Measurements from ENCODE around the gene MTG2. TPM values are rescaled to one million over a fixed set of nuclear protein-coding genes. Genes with fewer than 3 reads are reported as not detected.

Gene MTG2
- total and polyA plus RNA-seq, 2 of the 13 experiments (the other 11 are each of a cell fraction or from before 2014, with no cell fraction given), result 20.4 to 37.8 TPM

GRCh38 chr20:62240020-62240685 lies 57.3 kb downstream of the MTG2 start:
- Histone ChIP-seq H3K4me1 (ENCODE audit: insufficient read depth, low read length) (peaks cover 50% of the 10 kb centered on the region), H3K36me3 (replicated peaks in 1 of 2; ENCODE audit: control insufficient read depth in 1 of 2, insufficient read depth in 2 of 2, low read length in 2 of 2) (peaks cover 15 to 22% of the 10 kb centered on the region in 2 experiments; a peak in 4 of 5 replicates), H3K4me3 (replicated peaks in 1 of 3; ENCODE audit: insufficient read depth in 1 of 3, low read depth in 2 of 3, low read length in 3 of 3) (peak overlapping the region; percentile 85 to 97 (median 86); a peak in 4 of 6 replicates), H3K9me3 (ENCODE audit: low read length) (no peaks in the 10 kb centered on the region), H3K79me2 (ENCODE audit: insufficient read depth, low read length) (peaks cover 56% of the 10 kb centered on the region), H2AFZ (ENCODE audit: low read length) (no peak overlapping the region), H3K27ac (ENCODE audit: extremely low read length, insufficient read depth, low read length) (no peak overlapping the region), H3K4me2 (ENCODE audit: low read depth, low read length) (peak overlapping the region; percentile 97), H4K20me1 (ENCODE audit: insufficient read depth, low read length) (peaks cover 56% of the 10 kb centered on the region), H3K27me3 (ENCODE audit: control insufficient read depth in 1 of 2, insufficient read depth in 2 of 2, low read length in 2 of 2) (peaks cover 1 to 14% of the 10 kb centered on the region in 2 experiments; a peak in 3 of 5 replicates), H3K9ac (ENCODE audit: insufficient read depth, low read depth, low read length) (peak overlapping the region; percentile 90; the same call in 1 of the 2 replicates)
- ATAC-seq (no peak), FAIRE-seq (peak; percentile 44), DNase-seq (ENCODE audit: low spot score) (no peak)
- intact Hi-C loops (cut with micrococcal nuclease; ENCODE audit: unreplicated experiment), result no loop called here
- BruUV-seq (replicated peaks), result no TSS peak
- WGBS (ENCODE audit: low lambda C conversion rate), result 93% methylated on average over 13 of the region's 13 CpGs
- in situ Hi-C loops (cut with HindIII; ENCODE audit: extremely low pct_ligation_motif_present, low pct_unique_long_range_greater_than_20kb), result no loop called here
- ChIA-PET POLR2A (interaction anchor here (1.6 kb wide), 1 partner anchor 64 kb away, joined by 3 read pairs; no protein-coding TSS in a partner anchor), CTCF (ENCODE audit: low intra/inter-chr PET ratio, low total read pairs) (no interaction called here)
- TF ChIP-seq DNMT1 (CRISPR knock-in tag; IDR thresholded peaks at IDR 0.05) (no peak), TEAD3 (CRISPR knock-in tag; optimal IDR thresholded peaks at IDR 0.05; ENCODE audit: borderline replicate concordance) (peak; percentile 23), NR2F1 (CRISPR knock-in tag; IDR thresholded peaks at IDR 0.05) (no peak), ZMYM3 (CRISPR knock-in tag; IDR thresholded peaks at IDR 0.05) (peak; percentile 26), CSRNP1 (CRISPR knock-in tag; IDR thresholded peaks at IDR 0.05) (no peak), ZNF275 (CRISPR knock-in tag; IDR thresholded peaks at IDR 0.05; ENCODE audit: borderline replicate concordance) (no peak), ZFP36 (IDR thresholded peaks at IDR 0.05; ENCODE audit: borderline replicate concordance, low read depth, low read length, partially characterized antibody) (peak; percentile 68), ZNF691 (CRISPR knock-in tag; IDR thresholded peaks at IDR 0.05; ENCODE audit: borderline replicate concordance, low read depth) (no peak), NFRKB (IDR thresholded peaks at IDR 0.05) (no peak), CHD4 (IDR thresholded peaks at IDR 0.05; ENCODE audit: borderline replicate concordance, low read length) (peak; percentile 73; the same call in 1 of the 2 replicates), CHD2 (IDR thresholded peaks at IDR 0.05; ENCODE audit: low read depth, low read length) (no peak), AGO1 (IDR thresholded peaks at IDR 0.05; ENCODE audit: low read depth, low read length, poor library complexity, severe bottlenecking) (no peak), SMAD1 (CRISPR knock-in tag; IDR thresholded peaks at IDR 0.05; ENCODE audit: borderline replicate concordance, low read depth) (0 out of 2 replicates have a peak, but pooled peaks have one; percentile 6), ELF1 (CRISPR knock-in tag; IDR thresholded peaks at IDR 0.05) (no peak), ZBTB33 (CRISPR knock-in tag; IDR thresholded peaks at IDR 0.05) (0 out of 2 replicates have a peak, but pooled peaks have one; percentile 18)

Measured in HepG2 (cell line).